Occipital lobe (tissue), 2 donors: Measurements from ENCODE around the gene SH2D7. TPM values are rescaled to one million over a fixed set of nuclear protein-coding genes. Genes with fewer than 3 reads are reported as not detected.

Experiments
- DNase-seq: peaks from one replicate; lab custom pipeline; 2025; lab: John Stamatoyannopoulos, UW
- total RNA-seq: library from RNA; depleted of rRNA; stranded (reverse); fragments of >200 nt; gene quantifications from one replicate; pipeline ENCODE4 v1.2.3, GENCODE V29; 2014

The SH2D7 gene
- total RNA-seq, 1 donor from 2014 or later: not detected

DNA sequence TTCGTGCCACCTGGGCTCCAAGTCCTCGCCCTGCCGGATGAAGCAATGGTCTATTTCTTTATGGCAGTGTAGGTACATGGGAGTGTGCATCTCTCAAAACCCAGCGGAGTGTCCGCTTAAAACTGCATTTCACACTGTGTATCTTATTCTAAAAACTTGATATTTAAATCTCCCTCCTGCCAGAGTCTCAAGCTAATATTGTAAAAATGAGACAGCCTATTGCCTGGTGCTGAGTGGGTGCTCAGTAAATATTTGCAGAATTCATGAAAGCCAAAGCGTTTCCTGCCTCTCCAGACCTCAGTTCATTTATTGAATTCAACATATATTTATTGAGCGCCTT lies 14.5 kb upstream of the SH2D7 start:
- no peak for DNase-seq

DNA sequence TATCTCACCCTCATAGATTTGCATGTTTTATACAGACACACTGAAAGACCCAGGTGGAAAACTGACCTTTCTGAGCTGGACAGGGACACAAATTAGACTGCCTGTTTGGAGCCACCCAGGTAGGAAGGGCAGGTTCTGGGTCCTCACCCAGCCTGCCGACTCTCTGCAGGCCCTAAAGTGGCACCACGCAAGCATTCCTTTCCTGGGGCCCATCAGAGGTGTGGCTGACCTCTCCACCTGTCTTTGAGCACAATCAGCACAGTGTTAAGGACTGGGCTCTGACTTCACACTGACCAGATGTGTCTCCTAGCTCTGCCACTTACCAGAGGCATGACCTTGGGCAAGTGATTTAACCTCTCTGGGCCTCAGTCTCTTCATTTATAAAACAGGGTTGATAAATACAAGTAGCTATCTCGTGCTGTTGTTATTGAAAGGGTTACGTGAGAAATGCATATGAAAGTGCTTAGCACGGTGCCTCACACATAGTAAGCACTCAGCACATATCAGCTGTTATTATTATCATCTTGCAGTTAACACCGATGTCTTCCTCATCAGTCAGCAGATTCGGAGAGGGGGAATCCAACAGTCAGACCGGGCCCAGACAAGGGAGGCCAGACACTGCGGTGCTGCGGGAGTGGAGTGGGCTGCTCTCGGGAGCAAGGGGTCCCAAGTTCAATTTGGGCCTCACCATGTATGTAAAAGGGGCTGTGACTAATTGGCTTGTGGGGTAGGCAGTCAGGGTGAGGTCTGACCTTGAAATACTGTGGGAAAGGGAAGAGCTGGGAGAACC lies 12.9 kb upstream of the SH2D7 start:
- no peak for DNase-seq

DNA sequence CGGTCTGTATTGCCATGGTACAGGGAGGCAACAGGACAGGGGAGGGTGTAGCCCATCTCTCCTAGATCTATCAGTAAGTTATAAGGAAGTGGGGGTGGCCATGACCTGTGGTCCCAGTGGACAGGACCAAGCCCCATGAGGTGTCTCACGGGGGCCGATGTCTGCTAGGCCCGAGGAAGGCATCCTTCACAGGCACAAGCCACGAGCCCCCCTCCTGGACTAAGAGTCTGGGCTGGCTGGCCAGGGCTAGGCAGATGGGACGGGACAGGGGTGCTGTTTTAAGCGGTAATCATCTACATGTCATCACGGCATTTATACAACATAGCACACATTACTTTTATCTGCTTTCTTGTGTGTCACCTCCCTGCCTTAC lies 12.3 kb upstream of the SH2D7 start:
- DNase-seq: no peak

DNA sequence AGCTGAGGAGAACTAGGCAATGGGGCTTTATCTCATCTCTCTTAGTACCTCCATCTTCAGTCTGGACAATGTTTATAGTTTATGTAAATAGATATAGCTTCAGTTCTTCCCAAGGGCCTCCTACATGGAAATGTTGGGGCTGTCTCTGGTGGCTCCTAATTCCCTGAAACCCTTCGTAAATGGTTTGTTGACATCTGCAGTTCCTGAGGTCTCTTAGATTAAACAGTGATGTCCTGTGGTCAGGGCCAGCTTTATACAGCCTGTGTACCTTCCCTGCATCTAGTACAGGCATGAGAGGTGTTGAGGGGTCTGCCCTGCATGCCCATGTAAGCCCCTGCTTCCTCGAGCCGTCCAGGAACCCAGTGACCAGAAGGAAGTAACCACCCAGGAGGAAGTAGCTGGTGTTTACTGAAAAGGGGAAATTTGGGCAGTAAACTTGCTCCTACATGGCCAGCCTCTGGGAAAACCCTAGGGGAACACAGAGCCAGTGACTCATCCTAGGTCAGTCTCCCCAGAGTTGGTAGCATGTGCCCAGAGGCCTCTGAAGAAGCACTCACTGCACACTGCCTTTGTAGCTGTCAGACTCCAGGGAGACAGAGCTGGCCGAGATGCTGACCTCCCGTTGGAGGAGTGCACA lies 10.1 kb upstream of the SH2D7 start:
- no peak for DNase-seq

DNA sequence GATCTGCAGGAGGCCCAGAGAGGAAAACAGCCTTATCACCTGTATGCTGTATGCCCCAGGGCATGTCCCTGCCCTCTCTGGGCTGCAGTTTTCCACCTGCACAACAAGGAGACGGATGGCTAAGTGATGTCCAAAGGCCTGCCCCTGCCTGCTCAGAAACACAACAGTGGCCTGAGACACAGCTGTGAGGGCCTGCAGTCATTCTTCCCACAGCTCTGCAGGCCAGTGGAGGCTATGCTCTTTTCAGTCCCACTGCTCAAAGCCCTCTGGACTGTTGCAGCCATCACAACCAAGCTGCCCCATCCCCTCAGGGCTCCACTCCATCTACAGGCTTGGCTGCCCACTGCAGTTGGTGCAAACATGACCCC lies 9.6 kb upstream of the SH2D7 start:
- no peak for DNase-seq

DNA sequence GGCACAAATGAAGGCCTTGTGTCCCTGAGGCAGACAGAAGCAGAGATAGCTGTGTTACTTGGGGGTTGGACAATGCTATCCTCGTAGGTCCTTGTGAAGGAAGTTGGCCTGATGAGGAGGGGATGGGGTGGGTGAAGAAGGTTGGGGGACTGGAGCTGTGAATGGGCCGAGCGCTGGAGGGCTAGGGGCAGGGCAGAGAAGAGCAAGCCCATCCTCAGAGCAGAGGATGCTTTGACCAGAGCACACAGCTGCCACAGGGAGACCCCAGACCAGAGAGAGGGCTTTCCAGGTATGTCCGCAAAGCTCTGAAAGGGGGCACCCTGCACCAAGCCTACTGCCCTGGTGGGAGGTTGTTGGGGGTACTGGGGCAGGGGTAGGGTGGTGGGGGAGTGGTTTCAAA lies 9.2 kb upstream of the SH2D7 start:
- DNase-seq: no peak

DNA sequence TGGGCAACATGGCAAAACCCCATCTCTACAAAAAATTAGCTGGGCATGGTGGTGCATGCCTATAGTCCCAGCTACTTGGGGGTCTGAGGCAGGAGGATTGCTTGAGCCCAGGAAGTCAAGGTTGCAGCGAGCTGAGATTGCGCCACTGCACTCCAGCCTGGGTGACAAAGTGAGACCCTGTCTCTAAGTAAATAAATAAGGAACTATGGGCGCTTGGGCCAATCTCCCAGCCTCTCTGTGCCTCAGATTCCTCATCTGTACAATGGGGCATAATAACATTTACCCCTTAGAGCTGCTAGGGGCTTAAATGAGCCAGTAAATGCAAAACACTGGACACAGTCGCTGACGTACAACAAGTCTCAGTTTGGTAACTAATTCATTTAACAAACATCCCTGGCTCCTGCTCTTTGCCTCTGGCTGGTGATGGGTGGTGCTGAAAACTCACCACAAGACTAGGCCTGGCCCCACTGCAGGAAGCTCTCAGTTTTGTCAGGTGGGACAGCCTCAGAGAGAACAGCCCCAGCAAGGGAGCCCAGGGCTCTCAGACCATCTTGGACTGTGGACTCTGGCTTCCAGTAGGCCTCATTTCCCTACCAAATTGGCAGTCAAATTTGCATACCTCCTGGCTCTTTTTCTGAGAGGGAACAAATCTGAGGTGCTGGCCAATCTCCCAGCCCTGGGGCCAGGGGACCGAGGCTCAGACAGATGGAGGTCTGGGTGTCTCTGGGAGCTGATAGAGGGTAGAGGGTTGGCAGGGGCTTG lies 8.5 kb upstream of the SH2D7 start:
- no peak for DNase-seq

DNA sequence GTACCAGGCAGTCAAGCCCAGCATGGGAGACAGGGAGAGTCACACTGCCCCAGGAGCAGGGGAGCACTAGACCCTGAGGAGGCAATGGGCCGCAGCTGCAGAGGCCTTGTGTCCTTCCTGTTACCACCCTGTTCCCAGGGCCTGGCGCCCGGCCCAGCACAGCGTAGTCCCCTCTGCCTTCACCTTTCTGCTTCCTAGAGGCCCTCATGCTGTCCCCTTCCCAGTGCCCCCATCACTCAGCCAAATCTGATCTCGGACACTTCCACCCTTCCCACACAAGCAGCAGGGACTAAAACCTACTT lies 8.0 kb upstream of the SH2D7 start:
- DNase-seq: no peak

DNA sequence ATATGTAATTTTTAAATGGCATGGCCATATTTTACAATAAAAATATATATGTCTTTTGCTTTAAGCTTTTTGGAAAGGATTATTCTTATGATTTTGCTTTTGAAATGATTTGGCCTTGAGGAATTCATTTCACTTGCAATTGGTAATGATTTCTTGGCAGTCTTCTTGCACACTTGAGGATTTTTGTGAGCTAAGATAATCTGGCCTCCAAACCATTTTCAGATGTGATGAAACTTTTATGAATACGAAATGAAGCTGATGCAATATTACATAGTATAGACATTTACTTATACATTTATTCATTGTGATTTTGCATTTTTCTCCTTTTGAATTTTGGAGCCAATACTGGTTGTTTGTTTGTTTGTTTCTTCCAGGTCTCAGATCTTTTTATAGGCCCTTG lies 6.4 kb upstream of the SH2D7 start:
- DNase-seq: no peak

DNA sequence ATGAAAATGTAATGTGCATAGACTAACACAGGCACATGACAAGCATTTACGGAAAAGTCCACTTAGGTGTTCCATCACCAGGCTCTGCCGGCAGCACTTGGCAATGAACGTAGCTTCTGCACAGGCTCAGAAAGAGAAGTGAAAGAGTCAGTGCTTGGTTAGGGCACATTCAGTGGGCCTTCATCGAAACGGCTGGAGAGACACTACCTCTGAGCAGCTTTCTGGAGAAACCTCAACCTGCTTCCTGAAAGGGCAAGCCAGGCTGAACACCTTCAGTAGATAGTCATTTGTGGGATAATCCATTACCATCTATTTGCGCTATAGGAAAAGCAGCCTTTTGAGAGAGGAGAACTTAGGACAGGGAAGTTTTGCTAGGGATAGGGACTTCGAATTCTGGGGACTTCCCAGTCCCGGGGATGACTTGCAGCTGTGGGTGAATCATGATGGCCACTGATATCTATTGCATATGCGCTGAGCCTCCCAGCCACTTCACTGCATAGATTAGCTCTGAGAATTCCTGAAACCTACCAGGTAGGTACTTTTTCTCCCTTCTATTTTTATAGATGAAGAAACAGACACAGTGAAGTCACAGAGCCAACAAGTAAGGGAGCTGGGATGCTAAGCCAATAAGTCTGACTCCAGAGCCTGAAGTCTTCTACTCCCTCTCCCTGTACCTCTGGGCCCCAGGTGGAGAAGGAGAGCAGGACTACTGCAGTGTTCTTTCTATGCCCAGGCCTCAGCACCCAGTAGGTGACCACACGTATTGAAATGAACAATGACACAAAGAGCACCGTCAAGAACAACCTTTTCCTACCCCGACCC lies 4.2 kb upstream of the SH2D7 start:
- no peak for DNase-seq

DNA sequence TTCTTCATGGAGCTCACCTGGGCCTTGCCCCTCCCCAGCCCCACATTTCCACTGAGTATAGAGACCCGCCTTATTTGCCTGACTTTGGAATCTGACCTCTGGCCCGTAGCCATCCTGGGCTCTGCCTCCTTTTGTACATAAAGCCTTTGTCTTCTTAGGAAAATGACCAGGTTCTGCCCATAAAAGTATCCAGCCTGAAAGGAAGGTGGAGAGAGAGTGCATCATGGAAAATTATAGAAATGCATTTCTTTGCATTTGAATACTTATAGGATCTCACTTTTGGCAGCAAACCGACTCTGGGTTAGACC lies 3.6 kb upstream of the SH2D7 start:
- no peak for DNase-seq

DNA sequence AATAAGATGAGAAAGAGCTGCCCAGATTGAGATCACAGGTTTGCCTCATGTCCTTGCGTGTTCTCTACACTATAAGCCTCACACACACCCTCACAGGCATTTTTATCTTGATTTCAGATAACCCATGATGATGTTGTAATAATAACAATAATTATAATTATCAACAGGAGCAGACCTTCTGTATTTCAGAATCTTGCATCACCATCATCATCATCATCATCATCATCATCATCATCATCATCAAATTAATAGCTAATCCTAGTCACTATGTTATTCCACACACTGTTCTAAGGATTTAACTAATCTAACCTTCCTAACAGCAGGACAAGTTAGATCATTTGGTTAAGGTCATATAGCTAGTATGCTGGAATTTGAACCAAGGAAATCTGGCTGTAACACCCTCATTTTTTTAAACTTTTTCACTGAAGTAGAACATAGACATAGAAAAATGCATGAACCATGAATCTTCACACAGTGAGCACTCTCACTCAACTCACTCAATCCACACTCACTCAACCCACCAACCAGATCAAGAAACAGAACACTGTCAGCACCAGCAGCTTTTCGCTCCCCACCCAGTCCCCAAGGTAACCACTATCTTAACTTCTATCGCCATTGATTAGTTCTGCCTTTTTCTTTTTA lies 1.8 kb upstream of the SH2D7 start:
- DNase-seq: no peak

DNA sequence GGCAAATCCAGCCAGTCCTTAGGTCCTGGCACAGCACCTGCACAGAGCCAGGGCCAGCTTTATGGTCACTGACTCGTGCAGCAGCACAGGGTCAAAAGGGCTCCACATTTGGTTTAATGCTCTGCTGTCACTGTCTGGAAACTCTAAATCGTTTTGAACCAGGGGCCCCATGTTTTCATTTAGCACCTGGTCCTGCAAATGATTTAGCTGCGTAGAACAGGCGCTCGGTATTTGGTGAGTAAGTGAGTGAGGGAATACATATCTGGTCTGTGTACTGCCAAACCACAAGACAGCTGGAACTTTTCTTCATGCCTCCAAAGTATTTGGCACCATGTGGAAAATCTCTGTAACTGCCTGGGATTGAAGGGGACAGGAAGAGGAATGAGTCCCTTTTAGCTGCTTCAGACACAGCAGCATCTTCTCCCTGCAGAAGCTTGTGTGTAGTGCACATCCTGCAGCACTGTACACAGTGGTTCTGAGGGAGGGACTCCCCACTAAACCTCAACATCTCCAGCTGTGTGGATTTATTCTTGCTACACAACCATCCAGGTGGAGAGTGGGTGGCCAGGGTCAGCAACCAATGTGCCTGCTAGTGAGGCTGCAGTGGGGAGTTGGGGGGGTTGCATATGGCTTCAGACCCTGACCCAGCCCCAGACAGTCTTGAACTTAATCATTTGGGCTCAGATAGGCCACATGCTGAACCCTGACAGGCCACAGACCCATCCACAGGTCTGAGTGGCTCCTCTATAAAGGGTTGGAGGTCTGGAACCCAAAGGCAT lies 1.1 kb downstream of the SH2D7 start:
- no peak for DNase-seq

DNA sequence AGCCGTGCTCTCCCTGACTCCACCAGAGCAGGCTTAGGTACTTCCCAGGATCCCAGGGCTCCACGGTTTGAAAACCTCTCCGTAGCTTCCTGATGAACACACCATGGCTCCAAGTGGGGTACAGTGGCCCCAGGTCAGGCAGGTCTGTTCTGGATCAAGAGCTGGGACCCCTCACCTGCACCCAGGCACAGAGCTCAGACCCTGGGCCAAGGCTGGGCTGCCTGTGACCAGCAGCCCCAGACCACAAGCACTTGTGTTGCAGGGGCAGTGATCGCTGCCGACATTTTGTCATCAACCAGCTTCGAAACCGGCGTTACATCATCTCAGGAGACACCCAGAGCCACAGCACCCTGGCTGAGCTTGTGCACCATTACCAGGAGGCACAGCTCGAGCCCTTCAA lies 5.3 kb downstream of the SH2D7 start:
- DNase-seq: no peak

DNA sequence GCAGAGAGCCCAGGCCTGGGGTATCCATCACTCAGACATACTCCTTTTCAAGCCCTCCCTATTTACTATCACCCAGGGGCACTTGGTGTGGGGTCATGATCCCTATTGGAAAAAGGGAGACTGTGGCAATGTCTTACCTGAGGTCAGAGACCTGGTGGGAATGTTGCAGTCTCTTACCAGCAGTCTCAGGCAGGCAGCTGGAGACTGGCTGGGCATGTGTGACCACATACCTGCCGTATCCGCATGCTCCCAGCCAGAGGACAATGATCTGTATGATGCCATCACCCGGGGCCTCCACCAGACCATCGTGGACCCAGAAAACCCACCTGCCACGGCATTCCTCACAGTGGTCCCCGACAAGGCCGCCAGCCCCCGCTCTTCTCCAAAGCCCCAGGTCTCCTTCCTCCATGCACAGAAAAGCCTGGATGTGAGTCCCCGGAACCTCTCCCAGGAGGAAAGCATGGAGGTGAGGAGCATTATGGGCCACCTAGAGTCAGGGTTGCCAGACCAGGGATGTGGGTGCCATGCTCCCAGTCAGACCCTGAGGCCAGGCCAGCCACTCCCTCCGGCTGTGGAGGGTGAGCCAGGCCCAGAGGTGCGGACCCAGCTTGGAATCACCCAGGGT lies 5.9 kb downstream of the SH2D7 start:
- DNase-seq: no peak

DNA sequence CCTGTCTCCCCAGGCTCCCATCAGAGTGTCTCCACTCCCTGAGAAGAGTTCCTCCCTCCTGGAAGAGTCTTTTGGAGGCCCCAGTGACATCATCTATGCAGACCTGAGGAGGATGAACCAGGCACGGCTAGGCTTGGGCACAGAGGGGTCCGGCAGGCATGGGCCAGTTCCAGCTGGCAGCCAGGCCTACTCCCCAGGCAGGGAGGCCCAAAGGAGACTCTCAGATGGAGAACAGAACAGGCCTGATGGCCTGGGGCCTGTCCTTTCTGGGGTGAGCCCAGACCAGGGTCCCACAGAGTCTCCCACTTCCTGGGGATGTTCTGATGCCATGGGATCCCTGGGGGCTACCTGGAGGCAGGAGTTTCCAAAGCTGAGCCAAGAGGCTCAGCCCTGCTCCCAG lies 8.5 kb downstream of the SH2D7 start:
- DNase-seq: no peak

DNA sequence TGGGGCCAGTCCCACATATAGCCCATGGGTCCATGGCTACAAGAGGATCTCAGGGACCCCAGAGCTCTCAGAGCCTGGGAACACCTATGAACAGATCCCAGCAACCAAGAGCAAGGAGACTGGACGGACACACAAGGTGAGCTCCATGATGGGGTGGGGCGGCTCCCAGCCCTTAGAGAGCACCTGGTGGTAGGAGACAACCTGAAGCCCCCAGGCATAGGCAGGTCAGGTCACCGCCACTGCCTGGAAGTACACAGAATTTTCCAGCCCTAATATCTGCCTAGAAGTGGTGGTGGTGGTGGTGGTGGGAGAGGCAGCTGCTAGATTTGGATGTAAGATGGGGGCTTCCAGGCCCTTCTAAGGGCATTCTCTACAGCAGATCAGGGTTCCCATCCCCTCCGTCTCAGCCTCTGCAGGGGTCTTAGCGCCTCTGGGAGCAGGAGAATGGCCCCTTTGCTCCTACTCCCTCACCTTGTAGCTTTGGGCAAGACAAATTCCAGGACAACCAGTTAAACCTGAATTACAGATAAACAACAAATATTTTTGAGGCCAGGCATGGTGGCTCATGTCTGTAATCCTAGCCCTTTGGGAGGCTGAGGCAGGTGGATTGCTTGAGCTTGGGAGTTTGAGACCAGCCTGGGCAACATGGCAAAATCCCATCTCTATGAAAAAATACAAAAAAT lies 9.2 kb downstream of the SH2D7 start:
- DNase-seq: no peak

DNA sequence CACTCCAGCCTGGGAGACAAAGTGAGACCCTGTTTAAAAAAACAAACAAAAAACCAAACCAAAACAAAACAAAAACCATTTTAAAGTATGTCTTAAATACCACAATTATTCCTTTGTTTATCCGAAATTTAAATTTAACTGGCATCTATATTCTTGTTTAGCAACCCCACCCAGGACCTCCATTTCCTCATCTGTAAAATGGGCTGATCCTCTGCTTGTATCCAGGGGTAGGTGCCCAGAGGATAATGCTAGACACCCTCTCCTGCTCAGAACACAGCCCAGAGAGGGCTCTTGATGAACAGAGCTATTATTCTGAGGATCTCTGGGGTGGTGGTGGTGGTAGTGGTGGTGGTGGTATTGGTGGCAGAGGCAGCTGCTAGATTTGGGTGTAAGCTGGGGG lies 9.8 kb downstream of the SH2D7 start:
- DNase-seq: no peak

DNA sequence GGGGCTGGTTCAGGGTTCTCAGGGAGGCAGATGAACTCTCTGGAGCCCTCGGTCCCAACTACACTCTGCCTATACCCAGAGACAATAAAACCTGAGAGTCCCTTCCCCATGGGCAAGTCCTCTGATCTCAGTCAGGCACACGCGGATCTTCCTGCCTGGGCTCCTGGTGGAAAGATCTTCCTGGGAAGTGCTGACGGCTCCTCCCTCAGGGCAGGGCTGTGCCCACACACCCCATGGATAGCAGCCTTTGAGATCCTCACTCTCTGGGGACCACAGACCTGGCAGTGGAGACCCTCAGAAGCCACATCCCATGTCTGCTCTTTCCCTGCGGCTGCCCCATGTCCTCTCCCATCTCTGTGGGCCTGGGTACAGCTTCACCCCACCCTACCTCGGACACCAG lies 10.4 kb downstream of the SH2D7 start:
- no peak for DNase-seq
